H1 (cell line): ENCODE data around the gene TMEM51. TPM values are rescaled to one million over a fixed set of nuclear protein-coding genes. Genes with fewer than 3 reads are reported as not detected.

ENCODE experiments used
- CBX5 ChIP-seq: fragments of 300-800, 300-1000 bp; sonication (generic); IDR thresholded peaks from 2 replicates; pipeline ENCODE4 v1.7.1; 2016; ENCODE audit warnings: antibody characterized with exemption, low read length, low read depth
- EZH2 ChIP-seq: fragments of 200-600 bp; sonication (generic); IDR thresholded peaks from 2 replicates; pipeline ENCODE4 v1.7.1; 2012; ENCODE audit warnings: low read depth, mild to moderate bottlenecking, moderate library complexity, low read length, inconsistent platforms; ENCODE audit not compliant: severe bottlenecking
- FOSL1 ChIP-seq: IDR thresholded peaks from 2 replicates; pipeline ENCODE4 v1.6.1; 2011; ENCODE audit warnings: mild to moderate bottlenecking, low read depth, low read length, moderate library complexity; ENCODE audit not compliant: insufficient read depth
- GTF2F1 ChIP-seq: IDR thresholded peaks from 2 replicates; pipeline ENCODE4 v1.6.1; 2012; ENCODE audit warnings: low read depth, low read length, improper control_type of control experiment, borderline replicate concordance
- POLR2A ChIP-seq, 2 experiments: IDR thresholded peaks; 1 replicate in 1 of 2; 2 replicates in 1 of 2; pipeline ENCODE4 v1.6.1; 2011; ENCODE audit warnings: low read depth in 2 of 2, low read length in 2 of 2, mild to moderate bottlenecking in 2 of 2; ENCODE audit errors: control extremely low read depth in 1 of 2
- POU5F1 ChIP-seq: IDR thresholded peaks from 2 replicates; pipeline ENCODE4 v1.6.1; 2011; ENCODE audit warnings: low read depth, mild to moderate bottlenecking, low read length, moderate library complexity
- SP1 ChIP-seq: IDR thresholded peaks from 2 replicates; pipeline ENCODE4 v1.6.1; 2011; ENCODE audit warnings: low read depth, low read length
- polyA plus RNA-seq, 7 experiments: library from polyadenylated mRNA; depleted of rRNA in 3 of 7; stranded (reverse) in 5 of 7; unstranded in 2 of 7; fragments of >200 nt in 5 of 7; fragments of 200-250 nt in 2 of 7; gene quantifications; 1 replicate in 5 of 7; 2 replicates in 1 of 7; 4 replicates in 1 of 7; pipeline versions ENCODE4 v1.2.1 to v1.2.3, GENCODE V29; 2011 to 2013; ENCODE audit warnings: missing spikeins in 2 of 7, mixed read lengths in 2 of 7
- total RNA-seq: library from RNA; stranded (reverse); fragmentation: NEBNext Ultra II Directional; extraction: Animal tissue kit (Norgen Biotek cat#: 25700); gene quantifications from 2 replicates; pipeline ENCODE4 v1.2.1, GENCODE V29; 2021
- TF ChIP-seq, protein P1 (sequence below): IDR thresholded peaks from 2 replicates; pipeline ENCODE4 v1.6.1; 2011; ENCODE audit warnings: low read length, improper control_type of control experiment

TMEM51 gene
- total and polyA plus RNA-seq, 2 of the 8 experiments (the other 6 are each of a cell fraction or from before 2014, with no cell fraction given): 9.9 to 10.7 TPM

DNA sequence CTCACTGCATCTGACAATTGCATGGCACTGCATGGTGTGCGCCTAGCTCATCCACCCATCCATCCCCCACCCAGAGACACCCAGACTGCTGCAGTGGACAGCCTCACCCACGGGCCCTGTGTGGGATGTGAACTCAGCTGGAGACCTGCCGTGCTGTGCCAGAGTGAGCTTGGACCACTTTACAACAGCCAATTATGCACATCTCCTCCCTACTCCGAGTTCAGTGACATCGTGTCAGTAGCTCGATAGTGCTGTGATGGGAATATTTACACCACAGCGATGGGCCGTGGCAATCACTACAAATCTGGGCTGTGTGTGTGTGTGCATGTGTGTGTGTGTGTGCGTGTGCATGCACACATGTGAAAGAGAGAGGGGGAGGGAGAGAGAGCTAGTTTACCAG, 42.5 kb downstream of the TMEM51 start (continued):
- TF ChIP-seq, protein P1, sequence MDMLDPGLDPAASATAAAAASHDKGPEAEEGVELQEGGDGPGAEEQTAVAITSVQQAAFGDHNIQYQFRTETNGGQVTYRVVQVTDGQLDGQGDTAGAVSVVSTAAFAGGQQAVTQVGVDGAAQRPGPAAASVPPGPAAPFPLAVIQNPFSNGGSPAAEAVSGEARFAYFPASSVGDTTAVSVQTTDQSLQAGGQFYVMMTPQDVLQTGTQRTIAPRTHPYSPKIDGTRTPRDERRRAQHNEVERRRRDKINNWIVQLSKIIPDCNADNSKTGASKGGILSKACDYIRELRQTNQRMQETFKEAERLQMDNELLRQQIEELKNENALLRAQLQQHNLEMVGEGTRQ: no peak
- TF ChIP-seq CBX5 (no peak), POLR2A (IDR thresholded peaks at IDR 0.05; ENCODE audit: control extremely low read depth in 1 of 2, low read depth in 2 of 2, low read length in 2 of 2) (no peak), GTF2F1 (no peak), SP1 (no peak), FOSL1 (no peak), POU5F1 (no peak), EZH2 (no peak)
